ENCODE measurements around the gene TTC36.

DNA sequence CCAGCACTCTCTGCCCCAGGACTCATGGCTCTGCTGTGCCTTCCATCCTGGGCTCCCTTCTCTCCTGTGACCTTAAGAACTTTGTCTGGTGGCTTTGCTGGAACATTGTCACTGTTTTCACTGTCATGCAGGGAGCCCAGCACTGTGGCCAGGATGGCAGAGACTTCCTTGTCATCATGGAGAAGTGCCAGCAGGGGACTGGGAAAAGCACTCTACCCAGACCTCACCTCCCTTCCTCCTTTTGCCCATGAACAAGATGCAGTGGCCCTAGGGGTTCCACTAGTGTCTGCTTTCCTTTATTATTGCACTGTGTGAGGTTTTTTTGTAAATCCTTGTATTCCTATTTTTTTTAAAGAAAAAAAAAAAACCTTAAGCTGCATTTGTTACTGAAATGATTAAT, 2.9 kb upstream of the TTC36 start:
- TF ChIP-seq EZH2phosphoT487 (IDR thresholded peaks at IDR 0.05; ENCODE audit: borderline replicate concordance, low read length), result no peak
- no peak for TF ChIP-seq CTCF (conservative IDR thresholded peaks at IDR 0.05; ENCODE audit: low read depth, low read length)
